HG03520 (cell line): ENCODE results near the gene KCNAB1.
"Not testable (repeated sequence)": the region's sequence is repeated elsewhere in the genome, so short reads cannot be mapped to it uniquely, and the experiment has no call there.

Experiments used
- ATAC-seq: cut with Tn5 transposase; IDR thresholded peaks from one replicate; pipeline ENCODE4 v1.9.1; 2021; ENCODE audit warnings: mild to moderate bottlenecking, moderate library complexity; ENCODE audit not compliant: unreplicated experiment

The KCNAB1 gene

GRCh38 chr3:156174229-156174847, 54.0 kb downstream of the KCNAB1 start:
- ATAC-seq = no peak

- no peak for ATAC-seq
Measured at GRCh38 chr3:156175570-156175969, 55.2 kb downstream of the KCNAB1 start.

- no peak for ATAC-seq
Measured at GRCh38 chr3:156176048-156176447, 55.7 kb downstream of the KCNAB1 start.

- ATAC-seq = no peak
Measured at GRCh38 chr3:156176629-156177210, 56.3 kb downstream of the KCNAB1 start.

GRCh38 chr3:156180077-156180476, 59.7 kb downstream of the KCNAB1 start:
- no peak for ATAC-seq

GRCh38 chr3:156181509-156181908, 61.1 kb downstream of the KCNAB1 start:
- ATAC-seq = no peak

GRCh38 chr3:156183396-156183795, 63.0 kb downstream of the KCNAB1 start:
- no peak for ATAC-seq

- no peak for ATAC-seq
Measured at GRCh38 chr3:156184156-156184555, 63.8 kb downstream of the KCNAB1 start.

GRCh38 chr3:156187146-156187769, 66.9 kb downstream of the KCNAB1 start:
- ATAC-seq = no peak

GRCh38 chr3:156188757-156189156, 68.4 kb downstream of the KCNAB1 start:
- no peak for ATAC-seq

GRCh38 chr3:156189927-156190326, 69.5 kb downstream of the KCNAB1 start:
- no peak for ATAC-seq

- ATAC-seq = not testable (repeated sequence)
Measured at GRCh38 chr3:156194945-156195344, 74.6 kb downstream of the KCNAB1 start.

- ATAC-seq = not testable (repeated sequence)
Measured at GRCh38 chr3:156197152-156197551, 76.8 kb downstream of the KCNAB1 start.

- no peak for ATAC-seq
Measured at GRCh38 chr3:156201411-156202405, 81.3 kb downstream of the KCNAB1 start.

- ATAC-seq = no peak
Measured at GRCh38 chr3:156206157-156206556, 85.8 kb downstream of the KCNAB1 start.

- no peak for ATAC-seq
Measured at GRCh38 chr3:156207802-156208685, 87.7 kb downstream of the KCNAB1 start.

- ATAC-seq = no peak
Measured at GRCh38 chr3:156209631-156210335, 89.4 kb downstream of the KCNAB1 start.

- no peak for ATAC-seq
Measured at GRCh38 chr3:156211583-156211982, 91.2 kb downstream of the KCNAB1 start.

- ATAC-seq = no peak
Measured at GRCh38 chr3:156214676-156215075, 94.3 kb downstream of the KCNAB1 start.

- ATAC-seq = no peak
Measured at GRCh38 chr3:156215751-156216150, 95.4 kb downstream of the KCNAB1 start.
